ENCODE measurements around the gene RPS6KA3. TPM values are rescaled to one million over a fixed set of nuclear protein-coding genes. Genes with fewer than 3 reads are reported as not detected.

The RPS6KA3 gene
- total and polyA plus RNA-seq, 9 of the 15 experiments (the other 6 are each of a cell fraction or from before 2014, with no cell fraction given), result 10.9 to 61.9 (median 37.4) TPM

DNA sequence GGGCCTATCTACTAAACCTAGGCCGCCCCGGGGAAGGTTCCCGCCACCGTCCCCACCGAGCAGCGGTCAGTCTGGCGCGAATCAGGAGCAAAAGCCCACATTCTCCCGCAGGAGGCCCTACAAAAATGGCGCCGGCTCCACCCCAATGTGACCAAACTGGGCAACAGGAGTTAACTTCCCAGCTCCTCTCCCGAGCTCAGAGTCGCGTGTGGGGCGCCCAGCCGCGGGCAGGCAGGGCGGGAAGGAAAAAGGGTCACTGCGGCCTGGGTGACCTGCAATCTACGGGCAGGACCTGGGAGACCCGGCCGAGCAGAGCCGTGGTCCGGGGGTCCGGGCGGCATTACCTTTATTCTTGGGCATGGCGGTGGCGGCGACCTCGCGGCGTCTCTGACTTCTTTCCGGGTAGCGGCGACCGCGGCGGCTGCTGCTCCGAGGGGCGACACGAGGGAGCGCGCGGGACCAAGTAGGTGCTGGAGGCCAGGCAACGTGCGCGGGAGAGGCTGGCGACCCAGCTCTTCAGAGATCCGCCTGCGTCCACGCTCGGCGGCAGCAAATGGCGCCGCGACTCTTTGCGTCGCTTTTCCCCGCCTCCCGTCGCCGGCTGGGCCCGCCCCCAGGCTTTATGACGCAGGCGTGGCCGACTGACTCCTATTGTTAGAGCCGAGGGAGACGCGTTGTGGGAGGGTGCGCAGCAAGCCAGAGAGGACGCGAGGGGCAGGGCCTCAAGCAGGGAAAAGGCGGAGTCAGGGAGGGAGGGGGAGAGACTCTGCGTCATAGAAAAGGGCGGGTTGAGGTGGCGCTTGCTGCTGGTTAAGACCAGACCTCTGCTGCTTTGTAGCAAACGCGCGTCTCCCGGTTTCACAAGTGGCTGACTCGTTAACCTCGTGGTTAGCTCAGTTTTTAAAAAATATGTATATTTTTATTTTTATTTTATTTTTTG, 125.2 kb downstream of the RPS6KA3 start, which contains the start of gene EIF1AX (continued):
- TF ChIP-seq, protein P1, sequence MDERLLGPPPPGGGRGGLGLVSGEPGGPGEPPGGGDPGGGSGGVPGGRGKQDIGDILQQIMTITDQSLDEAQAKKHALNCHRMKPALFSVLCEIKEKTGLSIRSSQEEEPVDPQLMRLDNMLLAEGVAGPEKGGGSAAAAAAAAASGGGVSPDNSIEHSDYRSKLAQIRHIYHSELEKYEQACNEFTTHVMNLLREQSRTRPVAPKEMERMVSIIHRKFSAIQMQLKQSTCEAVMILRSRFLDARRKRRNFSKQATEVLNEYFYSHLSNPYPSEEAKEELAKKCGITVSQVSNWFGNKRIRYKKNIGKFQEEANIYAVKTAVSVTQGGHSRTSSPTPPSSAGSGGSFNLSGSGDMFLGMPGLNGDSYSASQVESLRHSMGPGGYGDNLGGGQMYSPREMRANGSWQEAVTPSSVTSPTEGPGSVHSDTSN (CRISPR knock-in tag; IDR thresholded peaks at IDR 0.05; ENCODE audit: low read depth), result no peak
- TF ChIP-seq, protein P1 (tag; conservative IDR thresholded peaks at IDR 0.05; ENCODE audit: low read depth), result no peak
- TF ChIP-seq HOXB6 (CRISPR knock-in tag; IDR thresholded peaks at IDR 0.05; ENCODE audit: borderline replicate concordance) (no peak), KAT8 (IDR thresholded peaks at IDR 0.05; ENCODE audit: low read depth) (no peak), CCAR2 (IDR thresholded peaks at IDR 0.05; ENCODE audit: low read depth, low read length) (no peak), MYC (IDR thresholded peaks at IDR 0.05; ENCODE audit: low read depth, low read length) (peak; percentile 26; the same call in 1 of the 2 replicates), MYC (CRISPR knock-in tag; IDR thresholded peaks at IDR 0.05; ENCODE audit: borderline replicate concordance, low read depth) (peak; percentile 92; the same call in 1 of the 2 replicates), TAF1 (IDR thresholded peaks at IDR 0.05; ENCODE audit: control insufficient read depth, extremely low read depth, insufficient read depth, low read length, severe bottlenecking) (peak; percentile 63), RBM15 (IDR thresholded peaks at IDR 0.05; ENCODE audit: insufficient read depth, low read length) (no peak), CXXC5 (CRISPR knock-in tag; IDR thresholded peaks at IDR 0.05) (peak; percentile 80), HMG20A (CRISPR knock-in tag; conservative IDR thresholded peaks at IDR 0.05) (no peak), FOSL1 (tag; conservative IDR thresholded peaks at IDR 0.05) (peak; percentile 41; the same call in 1 of the 2 replicates), FOXA3 (CRISPR knock-in tag; conservative IDR thresholded peaks at IDR 0.05 in 1 of 2, IDR thresholded peaks at IDR 0.05 in 1 of 2) (no peak), ZNF76 (CRISPR knock-in tag; IDR thresholded peaks at IDR 0.05; ENCODE audit: borderline replicate concordance) (no peak), SOX6 (IDR thresholded peaks at IDR 0.05) (peak; percentile 80), ZSCAN29 (IDR thresholded peaks at IDR 0.05) (no peak), PTRF (tag; IDR thresholded peaks at IDR 0.05) (no peak), POLR2G (IDR thresholded peaks at IDR 0.05; ENCODE audit: low read depth, low read length) (peak; percentile 96)
- TF ChIP-seq, protein P2, sequence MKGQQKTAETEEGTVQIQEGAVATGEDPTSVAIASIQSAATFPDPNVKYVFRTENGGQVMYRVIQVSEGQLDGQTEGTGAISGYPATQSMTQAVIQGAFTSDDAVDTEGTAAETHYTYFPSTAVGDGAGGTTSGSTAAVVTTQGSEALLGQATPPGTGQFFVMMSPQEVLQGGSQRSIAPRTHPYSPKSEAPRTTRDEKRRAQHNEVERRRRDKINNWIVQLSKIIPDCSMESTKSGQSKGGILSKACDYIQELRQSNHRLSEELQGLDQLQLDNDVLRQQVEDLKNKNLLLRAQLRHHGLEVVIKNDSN (CRISPR knock-in tag; IDR thresholded peaks at IDR 0.05), result no peak
- TF ChIP-seq, protein P3, sequence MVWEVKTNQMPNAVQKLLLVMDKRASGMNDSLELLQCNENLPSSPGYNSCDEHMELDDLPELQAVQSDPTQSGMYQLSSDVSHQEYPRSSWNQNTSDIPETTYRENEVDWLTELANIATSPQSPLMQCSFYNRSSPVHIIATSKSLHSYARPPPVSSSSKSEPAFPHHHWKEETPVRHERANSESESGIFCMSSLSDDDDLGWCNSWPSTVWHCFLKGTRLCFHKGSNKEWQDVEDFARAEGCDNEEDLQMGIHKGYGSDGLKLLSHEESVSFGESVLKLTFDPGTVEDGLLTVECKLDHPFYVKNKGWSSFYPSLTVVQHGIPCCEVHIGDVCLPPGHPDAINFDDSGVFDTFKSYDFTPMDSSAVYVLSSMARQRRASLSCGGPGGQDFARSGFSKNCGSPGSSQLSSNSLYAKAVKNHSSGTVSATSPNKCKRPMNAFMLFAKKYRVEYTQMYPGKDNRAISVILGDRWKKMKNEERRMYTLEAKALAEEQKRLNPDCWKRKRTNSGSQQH (CRISPR knock-in tag; IDR thresholded peaks at IDR 0.05), result no peak
- TF ChIP-seq, protein P4, sequence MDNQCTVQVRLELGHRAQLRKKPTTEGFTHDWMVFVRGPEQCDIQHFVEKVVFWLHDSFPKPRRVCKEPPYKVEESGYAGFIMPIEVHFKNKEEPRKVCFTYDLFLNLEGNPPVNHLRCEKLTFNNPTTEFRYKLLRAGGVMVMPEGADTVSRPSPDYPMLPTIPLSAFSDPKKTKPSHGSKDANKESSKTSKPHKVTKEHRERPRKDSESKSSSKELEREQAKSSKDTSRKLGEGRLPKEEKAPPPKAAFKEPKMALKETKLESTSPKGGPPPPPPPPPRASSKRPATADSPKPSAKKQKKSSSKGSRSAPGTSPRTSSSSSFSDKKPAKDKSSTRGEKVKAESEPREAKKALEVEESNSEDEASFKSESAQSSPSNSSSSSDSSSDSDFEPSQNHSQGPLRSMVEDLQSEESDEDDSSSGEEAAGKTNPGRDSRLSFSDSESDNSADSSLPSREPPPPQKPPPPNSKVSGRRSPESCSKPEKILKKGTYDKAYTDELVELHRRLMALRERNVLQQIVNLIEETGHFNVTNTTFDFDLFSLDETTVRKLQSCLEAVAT (IDR thresholded peaks at IDR 0.05), result no peak
